Lung (tissue), 12 donors: ENCODE data around the gene PCDH20. TPM values are rescaled to one million over a fixed set of nuclear protein-coding genes. Genes with fewer than 3 reads are reported as not detected.

Experiments
- ATAC-seq: fragments of 200-7000 bp; cut with Tn5 transposase; one replicate; pipeline ENCODE4 v1.9.1; 2020; ENCODE audit warnings: moderate number of reproducible peaks; ENCODE audit not compliant: insufficient read depth, low FRiP score
- DNase-seq, 3 donors: peaks; one replicate each; pipeline ENCODE4 v3.0.0-alpha.2; 2013 to 2017
- H3K27ac ChIP-seq, 2 donors: one replicate each; pipeline ENCODE4 v1.5.1; 2013; ENCODE audit warnings: mild to moderate bottlenecking in 2 of 2, moderate library complexity in 2 of 2, control low read depth in 1 of 2, inconsistent platforms in 1 of 2, low read depth in 1 of 2, low read length in 1 of 2
- H3K27me3 ChIP-seq, 3 donors: one replicate each; pipeline ENCODE4 v1.5.1; 2013; ENCODE audit warnings: low read length in 2 of 3; ENCODE audit not compliant: control insufficient read depth in 3 of 3, insufficient read depth in 3 of 3
- H3K36me3 ChIP-seq, 4 donors: one replicate each; pipeline ENCODE4 v1.5.1; 2013; ENCODE audit warnings: low read length in 4 of 4, mild to moderate bottlenecking in 1 of 4, moderate library complexity in 1 of 4; ENCODE audit not compliant: control insufficient read depth in 4 of 4, insufficient read depth in 4 of 4
- H3K4me1 ChIP-seq, 5 donors: one replicate each; pipeline ENCODE4 v1.5.1; 2013; ENCODE audit warnings: low read length in 5 of 5, mild to moderate bottlenecking in 2 of 5, moderate library complexity in 1 of 5; ENCODE audit not compliant: control insufficient read depth in 5 of 5, insufficient read depth in 5 of 5
- H3K4me3 ChIP-seq: one replicate; pipeline ENCODE4 v1.5.1; 2013; ENCODE audit warnings: mild to moderate bottlenecking, control low read depth, moderate library complexity
- H3K9ac ChIP-seq, 2 donors: one replicate each; pipeline ENCODE4 v1.5.1; 2013; ENCODE audit warnings: low read length in 2 of 2, control low read depth in 1 of 2; ENCODE audit not compliant: insufficient read depth in 1 of 2
- H3K9me3 ChIP-seq, 4 donors: one replicate each; pipeline ENCODE4 v1.5.1; 2013; ENCODE audit warnings: low read length in 3 of 4, mild to moderate bottlenecking in 1 of 4, moderate library complexity in 1 of 4; ENCODE audit not compliant: control insufficient read depth in 4 of 4, insufficient read depth in 3 of 4
- WGBS, 2 donors: extraction: QIAGEN DNeasy Blood & Tissue Kit; methylation state at CpG; one replicate each; pipeline ENCODE4 v1.1.7; 2013; 5-methylcytosine and 5-hydroxymethylcytosine counted together
- polyA plus RNA-seq, 2 donors: library from polyadenylated mRNA; stranded (reverse); fragments of 200-250 nt; gene quantifications; one replicate each; pipeline ENCODE4 v1.2.1, GENCODE V29; 2013
- total RNA-seq, 2 donors: library from RNA; depleted of rRNA in 1 of 2; stranded (reverse); fragments of >200 nt in 1 of 2; gene quantifications; one replicate each; pipeline ENCODE4 v1.2.1, GENCODE V29; 2014 to 2021
- TF ChIP-seq, protein P1 (sequence below): IDR thresholded peaks from 2 replicates; pipeline ENCODE4 v1.5.1; 2012; ENCODE audit warnings: mild to moderate bottlenecking; ENCODE audit errors: control extremely low read depth, extremely low read depth
- donor health status: control.
- donor health status: control.
- donor health status: Bipolar disorder and iron deficiency.
- donor health status: healthy.
- donor health status: DM: yes; HTN: yes; CAD: no.

Gene PCDH20
- total and polyA plus RNA-seq, 4 donors = 1.3 to 22.0 (median 4.0) TPM

DNA sequence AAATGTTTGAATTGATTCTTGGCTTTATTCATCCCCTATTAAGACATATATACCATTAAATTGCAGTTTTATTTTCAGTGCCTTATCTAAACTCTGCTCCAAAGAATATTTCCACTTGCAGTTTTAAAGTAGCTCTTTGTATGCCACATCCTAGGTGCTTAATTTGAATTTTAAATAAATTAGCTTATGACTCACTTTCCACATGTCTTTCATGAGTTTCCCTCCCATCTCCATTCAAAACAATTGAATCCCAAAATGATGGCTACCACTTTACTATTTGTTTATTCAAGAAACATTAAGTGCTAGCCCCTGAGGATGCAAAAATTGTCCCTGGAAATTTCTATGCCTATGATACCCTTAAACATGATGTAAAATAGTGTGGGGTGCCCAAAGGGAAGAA lies 19.5 kb downstream of the PCDH20 start:
- TF ChIP-seq, protein P1, sequence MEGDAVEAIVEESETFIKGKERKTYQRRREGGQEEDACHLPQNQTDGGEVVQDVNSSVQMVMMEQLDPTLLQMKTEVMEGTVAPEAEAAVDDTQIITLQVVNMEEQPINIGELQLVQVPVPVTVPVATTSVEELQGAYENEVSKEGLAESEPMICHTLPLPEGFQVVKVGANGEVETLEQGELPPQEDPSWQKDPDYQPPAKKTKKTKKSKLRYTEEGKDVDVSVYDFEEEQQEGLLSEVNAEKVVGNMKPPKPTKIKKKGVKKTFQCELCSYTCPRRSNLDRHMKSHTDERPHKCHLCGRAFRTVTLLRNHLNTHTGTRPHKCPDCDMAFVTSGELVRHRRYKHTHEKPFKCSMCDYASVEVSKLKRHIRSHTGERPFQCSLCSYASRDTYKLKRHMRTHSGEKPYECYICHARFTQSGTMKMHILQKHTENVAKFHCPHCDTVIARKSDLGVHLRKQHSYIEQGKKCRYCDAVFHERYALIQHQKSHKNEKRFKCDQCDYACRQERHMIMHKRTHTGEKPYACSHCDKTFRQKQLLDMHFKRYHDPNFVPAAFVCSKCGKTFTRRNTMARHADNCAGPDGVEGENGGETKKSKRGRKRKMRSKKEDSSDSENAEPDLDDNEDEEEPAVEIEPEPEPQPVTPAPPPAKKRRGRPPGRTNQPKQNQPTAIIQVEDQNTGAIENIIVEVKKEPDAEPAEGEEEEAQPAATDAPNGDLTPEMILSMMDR = no peak
- DNase-seq (no peak), ATAC-seq (no peak)
- H3K27ac ChIP-seq = no peak overlapping the region
- H3K36me3 ChIP-seq = no peaks in the 10 kb centered on the region
- H3K4me1 ChIP-seq = no peaks in the 10 kb centered on the region
- H3K9ac ChIP-seq = no peak overlapping the region
- no peak overlapping the region for H3K4me3 ChIP-seq
- H3K27me3 ChIP-seq = no peaks in the 10 kb centered on the region
- H3K9me3 ChIP-seq = no peaks in the 10 kb centered on the region

DNA sequence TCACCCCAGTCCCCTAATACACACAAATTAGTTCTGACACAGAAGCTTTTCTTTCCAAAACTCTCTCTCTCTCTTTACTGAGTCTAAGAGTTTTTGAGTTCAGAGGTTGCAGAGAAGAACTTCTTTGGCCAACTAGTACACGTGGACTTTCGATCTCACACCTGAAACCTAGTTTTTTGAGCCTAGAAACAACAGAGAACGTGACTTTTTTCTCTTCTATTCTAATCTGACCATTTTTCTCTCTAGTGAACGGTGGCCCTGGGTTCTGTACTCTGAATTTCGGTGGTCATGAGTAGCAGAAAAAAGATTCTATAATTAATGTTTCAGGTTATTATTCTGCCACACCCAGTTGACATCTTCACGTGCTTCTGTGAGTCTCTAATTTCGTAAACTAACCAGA lies 24.2 kb downstream of the PCDH20 start:
- no peaks in the 10 kb centered on the region for H3K27me3 ChIP-seq
- H3K4me3 ChIP-seq = no peak overlapping the region
- no peaks in the 10 kb centered on the region for H3K9me3 ChIP-seq
- H3K4me1 ChIP-seq = no peaks in the 10 kb centered on the region
- DNase-seq (no peak), ATAC-seq (no peak)
- H3K27ac ChIP-seq = no peak overlapping the region
- H3K9ac ChIP-seq = no peak overlapping the region
- TF ChIP-seq, protein P1 = no peak
- 75 to 80% methylated on average over 7 of the region's 7 CpGs for WGBS, 2 donors
- no peaks in the 10 kb centered on the region for H3K36me3 ChIP-seq

DNA sequence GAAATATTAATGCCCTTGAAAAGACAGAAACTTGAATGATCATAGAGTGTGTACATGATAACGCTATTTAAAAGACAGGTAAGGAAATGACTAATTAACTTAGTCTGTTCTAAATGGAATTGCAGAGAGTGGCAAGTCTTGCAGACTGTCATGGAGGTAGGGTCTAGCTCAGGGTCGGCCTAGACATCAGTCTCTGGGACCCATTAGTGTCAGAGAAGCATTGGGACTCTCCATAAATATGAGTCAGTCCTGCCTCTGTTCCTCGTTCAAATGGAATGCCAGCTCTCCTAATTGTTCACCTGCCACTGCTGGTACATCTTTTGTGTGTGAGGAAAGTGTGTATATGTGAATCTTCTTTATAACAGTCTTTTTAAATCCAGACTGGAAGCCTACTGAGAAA lies 28.0 kb downstream of the PCDH20 start:
- TF ChIP-seq, protein P1 = no peak
- Histone ChIP-seq H3K27ac (no peak overlapping the region), H3K36me3 (no peaks in the 10 kb centered on the region), H3K4me3 (no peak overlapping the region), H3K9me3 (no peaks in the 10 kb centered on the region), H3K27me3 (no peaks in the 10 kb centered on the region), H3K9ac (no peak overlapping the region), H3K4me1 (no peaks in the 10 kb centered on the region)
- WGBS, 2 donors = 66 to 82% methylated on average over 3 of the region's 3 CpGs
- DNase-seq (no peak), ATAC-seq (no peak)

DNA sequence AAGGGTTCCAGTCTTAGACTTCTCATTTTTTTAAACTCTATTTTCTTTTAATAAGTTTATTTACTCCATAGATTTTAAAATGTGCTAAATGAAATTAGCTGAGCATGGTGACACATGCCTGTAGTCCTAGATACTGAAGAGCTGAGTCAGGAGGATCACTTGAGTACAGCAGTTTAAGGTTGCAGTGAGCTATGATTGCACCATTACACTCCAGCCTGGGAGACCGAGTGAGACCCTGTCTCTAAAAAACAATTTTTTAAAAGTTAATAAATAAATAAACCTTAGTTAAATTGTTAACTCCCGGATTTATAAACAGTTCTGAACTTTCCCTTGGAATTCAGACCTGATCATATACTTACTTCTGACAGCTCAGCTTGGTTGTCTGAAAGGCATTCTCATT lies 32.5 kb downstream of the PCDH20 start:
- H3K9me3 ChIP-seq = no peaks in the 10 kb centered on the region
- H3K9ac ChIP-seq = no peak overlapping the region
- H3K4me1 ChIP-seq = no peaks in the 10 kb centered on the region
- H3K4me3 ChIP-seq = no peak overlapping the region
- DNase-seq = no peak
- ATAC-seq = no peak
- H3K27ac ChIP-seq = no peak overlapping the region
- no peaks in the 10 kb centered on the region for H3K36me3 ChIP-seq
- no peaks in the 10 kb centered on the region for H3K27me3 ChIP-seq
- WGBS, 2 donors = 74 to 77% methylated on average over 2 of the region's 2 CpGs
- TF ChIP-seq, protein P1 = no peak
